T-helper 1 cell (primary cell): ENCODE measurements around the gene NKX2-8.
"Not testable (repeated sequence)": the region's sequence is repeated elsewhere in the genome, so short reads cannot be mapped to it uniquely, and the experiment has no call there.

Experiments used
- DNase-seq, 5 donors: peaks; one replicate each; pipeline ENCODE4 v3.0.0-alpha.2; 2012 to 2020

Gene NKX2-8

DNA sequence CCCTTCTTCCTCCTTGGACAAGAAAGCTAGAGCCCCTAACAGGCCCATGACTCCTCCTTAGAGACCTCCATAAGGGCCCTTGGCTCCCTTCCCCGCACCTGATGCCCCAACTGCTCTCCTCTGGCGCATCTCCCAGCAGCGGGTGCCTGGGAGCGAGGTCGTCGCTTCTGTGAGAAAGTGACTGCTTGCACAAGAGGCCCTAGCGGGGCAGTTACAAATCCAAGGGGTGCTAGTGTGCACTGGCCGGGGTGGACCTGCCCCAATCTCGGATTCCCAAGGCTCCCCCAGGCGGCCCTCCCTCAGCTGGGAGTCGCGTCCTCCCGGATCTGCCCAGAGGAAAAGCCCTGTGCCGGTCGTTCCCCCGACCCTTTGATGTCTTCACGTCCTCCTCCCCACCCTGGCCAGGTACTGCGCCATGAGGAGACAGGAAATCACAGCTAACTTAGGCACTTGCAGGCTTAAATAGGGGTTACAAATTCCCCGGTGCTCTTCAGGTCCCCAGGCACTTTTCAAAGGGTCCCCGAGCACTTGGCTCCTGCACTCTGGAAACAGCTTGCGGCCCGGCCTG lies 2.8 kb downstream of the NKX2-8 start:
- DNase-seq: no peak

DNA sequence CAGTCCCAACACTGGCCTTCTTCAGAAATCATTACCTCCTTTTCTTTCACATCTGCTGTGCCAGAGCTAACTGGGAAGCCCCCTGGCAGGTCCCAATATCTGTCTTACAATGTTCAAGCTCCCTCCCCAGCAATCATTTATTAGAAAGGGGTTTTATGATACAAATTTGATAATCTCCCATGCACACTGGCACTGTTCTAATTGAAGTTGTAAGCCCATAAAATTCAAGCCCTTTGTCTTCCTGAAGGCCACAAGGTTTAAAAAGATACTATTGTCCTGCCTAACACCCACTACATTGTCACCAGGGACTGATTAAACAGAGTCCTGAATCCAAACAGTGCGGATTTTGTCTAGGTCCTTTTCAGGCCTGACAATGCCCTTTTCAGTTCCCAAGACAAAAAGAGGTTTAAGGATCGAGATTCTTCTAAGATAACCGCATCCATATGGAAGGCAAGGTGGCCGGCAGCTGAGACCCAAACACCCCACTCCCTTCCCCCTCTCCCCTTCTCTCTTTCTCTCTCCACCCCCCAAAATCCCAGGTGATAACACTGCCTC lies 3.3 kb downstream of the NKX2-8 start:
- DNase-seq: no peak

DNA sequence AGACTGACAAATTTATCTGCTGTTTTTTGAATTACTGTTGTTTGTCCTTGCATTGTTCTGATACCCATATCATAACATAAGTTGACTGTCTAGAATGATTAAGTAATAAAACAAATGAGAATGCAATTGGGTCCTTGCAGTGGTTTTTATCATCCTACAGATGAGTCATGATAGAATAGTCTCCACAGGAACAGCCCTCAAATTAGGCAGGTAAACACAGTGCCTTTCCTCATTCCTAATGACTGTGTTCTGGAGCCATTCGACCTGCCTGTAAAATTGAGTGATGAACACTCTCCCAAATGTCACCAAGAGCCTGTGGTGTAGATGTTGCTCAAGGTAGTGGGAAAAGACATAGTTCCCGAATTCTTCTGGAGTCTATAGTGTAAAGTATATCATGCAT lies 12.3 kb downstream of the NKX2-8 start:
- DNase-seq: no peak

DNA sequence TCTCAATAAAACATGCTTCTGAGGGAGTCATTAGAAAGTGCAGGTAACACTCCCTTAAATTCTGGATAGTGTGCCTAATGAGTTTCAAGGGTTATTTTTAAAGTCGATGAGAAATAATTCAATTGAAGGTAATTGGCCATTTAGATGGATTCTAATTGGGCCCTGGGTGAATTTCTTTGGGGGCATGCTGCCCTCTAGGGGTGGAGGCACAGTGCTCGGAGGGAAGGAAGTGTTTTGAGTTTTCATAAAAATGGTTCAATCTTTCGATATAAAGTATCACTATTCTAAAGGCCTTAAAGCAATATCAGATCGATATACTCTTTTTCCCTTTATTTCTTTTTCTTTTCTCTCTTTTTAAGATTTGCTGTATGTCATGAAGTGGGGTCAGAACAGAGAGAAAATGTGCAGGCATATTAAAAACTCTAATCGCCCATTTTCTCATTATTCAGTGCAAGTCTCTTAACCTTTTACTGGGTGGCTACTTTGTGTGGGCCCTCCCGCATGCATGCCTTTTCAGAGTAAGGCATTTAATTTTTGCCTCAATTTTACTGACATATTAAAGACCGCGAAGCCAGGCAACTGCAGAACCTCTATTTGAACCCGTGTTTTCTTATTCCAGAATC lies 25.5 kb downstream of the NKX2-8 start:
- no peak for DNase-seq

DNA sequence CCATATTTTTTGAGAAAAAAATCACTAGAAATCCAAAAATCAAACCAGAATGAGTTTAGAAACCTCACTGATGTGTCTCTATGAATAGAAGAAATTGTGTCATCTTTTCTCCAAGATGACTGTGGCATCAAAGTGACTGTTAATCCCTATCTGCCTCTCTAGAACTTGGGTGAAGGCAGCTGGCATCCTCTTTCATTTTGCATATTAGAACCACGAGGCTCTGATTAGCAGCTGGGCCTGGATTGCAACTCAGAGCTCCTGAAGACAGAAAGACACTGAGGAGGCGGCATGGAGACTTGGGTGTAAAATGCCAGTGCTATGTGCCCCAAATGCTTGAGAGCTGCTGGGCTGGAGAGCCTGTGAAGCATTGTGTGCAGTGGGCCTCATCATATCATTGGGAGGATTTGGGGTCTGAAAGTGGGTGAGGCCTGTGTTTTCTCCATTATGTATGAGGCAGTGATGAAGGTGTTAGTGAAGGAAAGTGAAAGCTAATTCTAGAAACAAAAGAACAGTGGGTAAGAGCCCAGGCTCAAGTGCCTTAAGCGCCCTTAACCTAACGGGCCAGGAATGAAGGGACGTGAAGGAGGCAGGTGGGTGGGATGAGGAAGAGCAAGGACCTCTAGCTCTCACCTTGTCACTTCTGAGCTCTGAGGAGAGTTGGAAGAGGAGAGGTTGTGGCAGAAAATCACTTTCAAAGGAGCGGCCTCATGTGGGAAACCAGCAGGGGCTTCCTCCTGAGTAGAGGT lies 26.2 kb downstream of the NKX2-8 start:
- DNase-seq: no peak

DNA sequence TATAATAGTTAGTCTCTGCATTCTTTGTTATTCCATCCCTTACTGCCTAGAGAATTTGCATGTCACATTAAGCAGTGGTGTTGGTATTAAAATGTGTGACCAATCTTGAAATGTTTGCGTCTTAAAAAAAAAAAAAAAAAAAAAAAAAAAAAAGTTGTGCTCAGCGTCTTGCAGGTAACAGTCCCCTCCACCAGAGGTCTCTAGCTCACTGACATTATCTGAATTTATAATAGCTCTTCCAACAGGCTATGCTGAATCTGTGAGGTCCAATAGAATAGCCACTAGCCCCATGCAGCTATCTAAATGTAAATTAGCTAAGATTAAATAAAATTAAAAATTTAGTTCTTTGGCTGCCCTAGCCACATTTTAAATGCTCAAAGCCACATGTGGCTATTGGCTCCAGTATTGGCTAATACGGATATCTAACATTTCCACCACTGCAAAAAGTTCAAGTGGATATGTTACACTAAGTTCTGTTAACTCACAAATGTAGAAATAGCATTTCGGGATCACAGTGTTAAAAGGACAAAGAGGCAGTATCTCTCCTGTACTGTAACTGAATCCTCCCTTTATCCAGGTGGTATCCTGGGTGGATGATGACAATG lies 28.7 kb downstream of the NKX2-8 start:
- no peak for DNase-seq

DNA sequence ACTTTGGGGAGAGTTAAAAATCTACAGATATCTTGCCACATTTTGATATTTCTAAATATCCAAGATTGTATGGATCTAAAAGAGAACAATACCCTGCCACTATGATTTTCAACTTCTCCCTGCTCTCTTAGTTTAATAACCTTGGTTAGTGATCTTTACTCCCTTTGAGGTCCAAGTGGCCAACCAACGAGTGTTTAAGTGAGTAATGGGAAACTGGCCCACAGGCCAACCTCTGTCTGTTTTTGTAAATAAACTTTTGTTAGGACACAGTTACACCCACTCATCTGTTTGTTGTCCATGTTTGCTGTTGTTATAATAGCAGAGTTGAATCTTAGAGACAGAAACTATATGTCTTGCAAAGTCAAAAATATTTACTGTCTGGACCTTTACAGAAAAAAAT lies 31.5 kb downstream of the NKX2-8 start:
- DNase-seq: no peak

DNA sequence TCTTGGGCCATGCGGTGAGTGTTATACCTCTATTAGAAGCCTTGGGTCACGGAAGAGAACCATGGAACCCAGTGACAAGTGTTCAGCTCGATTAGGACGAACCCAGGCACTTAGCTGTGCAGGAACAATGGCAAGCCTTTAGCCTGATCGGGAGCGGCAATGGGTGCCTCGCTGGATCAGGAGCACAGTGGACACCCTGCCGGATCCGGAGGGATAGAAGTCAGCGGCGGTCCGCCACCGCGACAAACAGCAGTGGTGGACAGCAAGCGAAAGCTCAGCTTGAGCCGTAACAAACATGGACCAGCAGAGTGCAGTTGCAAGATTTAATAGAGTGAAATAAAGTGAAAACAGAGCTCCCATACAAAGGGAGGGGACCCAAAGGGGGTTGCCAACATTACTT lies 38.1 kb downstream of the NKX2-8 start:
- not testable (repeated sequence) for DNase-seq

DNA sequence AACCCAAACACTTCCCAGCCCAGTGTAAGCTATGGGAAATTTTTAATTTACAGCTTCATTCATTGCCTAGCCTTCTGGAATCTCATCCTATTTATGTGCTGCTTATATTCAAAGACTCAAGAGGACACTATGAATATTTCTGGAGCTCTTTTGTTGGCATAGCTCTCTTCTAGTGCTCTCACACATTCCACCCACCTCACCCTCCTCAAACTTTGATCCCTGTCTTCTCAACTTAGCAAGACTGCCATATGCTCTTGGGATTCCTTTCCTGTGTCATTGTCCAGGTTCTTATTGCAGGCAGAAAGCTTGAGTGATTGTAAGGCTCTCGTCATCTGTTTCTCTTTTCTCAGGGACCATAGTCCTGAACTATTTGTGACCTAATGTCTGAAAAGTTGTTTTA lies 44.4 kb downstream of the NKX2-8 start:
- no peak for DNase-seq
